ENCODE results near the gene ATXN7L1.

ATXN7L1 gene

DNA sequence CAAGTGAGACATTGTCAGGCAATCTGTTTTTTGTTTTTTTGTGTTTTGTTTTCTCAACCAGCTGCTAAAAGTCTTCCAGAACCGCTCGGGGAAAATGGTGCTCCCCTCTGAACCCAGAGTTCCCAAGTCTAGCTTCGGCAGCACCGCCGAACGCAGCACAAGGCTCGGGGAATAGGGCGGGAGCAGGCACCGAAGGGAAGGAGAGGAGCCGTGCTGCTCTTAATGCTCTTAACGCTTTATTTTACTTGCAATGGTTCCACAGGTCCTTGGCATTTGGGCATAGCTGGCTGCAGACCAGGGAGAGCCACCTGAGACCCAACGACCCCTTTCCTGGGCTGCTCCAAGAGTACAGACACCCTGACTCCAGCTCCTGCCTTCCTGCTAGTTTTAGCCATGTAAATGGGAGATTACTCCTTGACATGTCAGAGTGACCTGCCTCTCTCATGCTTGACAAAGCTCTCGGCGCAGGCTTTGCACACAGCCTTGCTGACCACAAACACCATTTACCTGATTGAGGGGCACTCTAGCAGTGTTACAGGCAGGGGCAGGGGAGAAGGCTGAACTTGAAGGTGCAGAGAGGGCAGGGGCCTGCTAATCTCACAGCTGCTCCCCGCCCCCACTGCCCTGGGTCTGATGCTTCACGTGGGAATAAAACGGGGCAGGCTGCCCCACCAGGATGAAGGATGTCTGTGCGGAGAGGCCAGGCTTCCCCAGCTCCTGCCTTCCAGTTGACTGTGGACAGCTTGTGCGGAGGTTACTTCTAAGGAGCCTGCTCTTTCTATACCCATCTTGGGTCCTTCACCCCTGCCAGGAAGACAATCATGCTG lies 236.5 kb downstream of the ATXN7L1 start:
- DNase-seq = no peak

DNA sequence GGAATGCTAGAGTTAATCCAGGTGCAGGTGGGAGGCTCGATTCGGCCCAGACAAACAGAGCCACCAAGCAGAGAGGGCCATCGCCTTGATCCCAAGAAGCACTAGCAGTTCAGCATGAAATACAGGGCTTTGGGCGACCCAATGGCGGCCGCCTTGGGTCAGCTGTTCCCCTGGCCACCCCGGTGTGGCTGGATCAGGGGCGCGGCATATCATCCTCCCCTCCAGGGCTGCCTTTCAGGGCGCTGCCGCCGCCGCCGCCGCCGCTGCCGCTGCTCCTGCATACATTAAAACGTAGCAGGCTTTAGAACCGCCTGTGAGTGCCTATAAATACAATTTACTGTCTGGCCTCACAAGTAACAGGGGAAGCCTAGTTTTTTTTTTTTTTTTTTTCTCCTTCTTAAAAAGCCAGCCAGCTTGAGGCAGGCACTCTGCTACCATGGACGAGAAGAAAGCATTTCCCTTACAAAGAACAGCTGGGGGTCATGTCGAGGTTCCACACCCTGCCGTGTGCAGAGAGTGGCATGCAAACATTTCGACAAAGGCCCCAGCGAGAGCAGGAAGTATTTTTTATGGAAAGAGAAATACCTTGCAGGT lies 237.4 kb downstream of the ATXN7L1 start:
- DNase-seq = no peak

DNA sequence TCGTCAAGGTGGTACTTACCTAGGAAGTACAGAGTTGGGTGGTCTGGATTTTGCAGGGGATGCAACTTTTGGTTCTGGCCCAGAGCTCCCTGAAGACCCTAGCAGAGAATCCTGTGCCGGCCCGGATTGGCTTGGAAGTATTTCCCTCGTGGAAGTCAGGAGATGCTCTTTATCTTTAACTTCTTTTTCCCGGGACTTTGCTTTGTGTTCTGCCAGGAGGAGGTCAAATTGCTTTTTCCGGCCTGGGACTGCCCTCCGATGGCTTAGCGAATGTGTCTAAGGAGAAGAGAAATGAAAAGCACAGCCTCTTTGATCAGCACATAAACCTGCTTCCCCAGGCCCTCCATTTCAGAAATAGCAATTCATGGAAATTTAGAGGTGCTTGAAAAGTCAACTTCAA lies 238.1 kb downstream of the ATXN7L1 start:
- DNase-seq = no peak

GRCh38 chr7:105637755-105638154 lies 238.6 kb downstream of the ATXN7L1 start:
- no peak for DNase-seq

DNA sequence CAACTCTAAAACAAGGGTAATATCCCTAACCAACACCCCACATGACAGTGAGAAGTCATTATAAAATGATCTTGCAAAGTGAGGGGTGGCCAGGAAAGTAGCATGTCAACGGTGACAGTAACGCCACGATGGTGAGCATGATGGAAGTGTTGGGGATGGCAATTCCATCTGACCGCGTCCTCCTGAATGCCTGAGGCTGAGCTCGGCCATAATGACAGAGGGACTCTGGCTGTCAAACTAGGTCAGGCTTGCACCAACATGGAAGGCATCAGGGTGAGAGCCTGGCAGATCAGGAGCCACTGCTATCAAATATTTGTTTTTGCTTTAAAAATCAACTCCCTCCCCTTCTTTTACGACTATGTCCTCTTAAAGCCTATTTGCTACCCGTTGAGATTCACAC lies 239.4 kb downstream of the ATXN7L1 start:
- DNase-seq = no peak

GRCh38 chr7:105635197-105635596 lies 241.2 kb downstream of the ATXN7L1 start:
- DNase-seq = no peak

- DNase-seq = no peak
Measured at GRCh38 chr7:105625986-105626385, 250.4 kb downstream of the ATXN7L1 start.

DNA sequence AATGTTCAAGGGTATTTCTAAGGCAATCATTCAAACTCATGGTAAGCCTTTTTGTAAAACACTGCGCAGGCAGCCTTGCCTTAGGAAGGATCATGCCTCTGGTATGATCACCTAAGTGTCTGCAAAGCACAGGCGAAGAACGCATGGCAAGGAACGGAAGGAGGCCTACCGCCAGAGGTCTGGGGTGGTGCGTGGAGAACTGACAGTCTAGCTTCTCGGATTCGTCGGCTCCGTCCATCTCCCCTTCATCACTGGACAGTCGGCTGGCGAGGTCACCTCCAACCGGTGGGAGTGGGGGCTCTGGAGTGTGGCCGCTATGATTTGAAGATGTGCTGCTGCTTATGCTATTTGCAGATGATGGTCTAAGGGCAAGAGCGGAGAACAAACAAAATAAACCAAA lies 252.5 kb downstream of the ATXN7L1 start:
- no peak for DNase-seq

- DNase-seq = no peak
Measured at GRCh38 chr7:105623378-105623777, 253.0 kb downstream of the ATXN7L1 start.

GRCh38 chr7:105622106-105622731 lies 254.2 kb downstream of the ATXN7L1 start:
- no peak for DNase-seq

DNA sequence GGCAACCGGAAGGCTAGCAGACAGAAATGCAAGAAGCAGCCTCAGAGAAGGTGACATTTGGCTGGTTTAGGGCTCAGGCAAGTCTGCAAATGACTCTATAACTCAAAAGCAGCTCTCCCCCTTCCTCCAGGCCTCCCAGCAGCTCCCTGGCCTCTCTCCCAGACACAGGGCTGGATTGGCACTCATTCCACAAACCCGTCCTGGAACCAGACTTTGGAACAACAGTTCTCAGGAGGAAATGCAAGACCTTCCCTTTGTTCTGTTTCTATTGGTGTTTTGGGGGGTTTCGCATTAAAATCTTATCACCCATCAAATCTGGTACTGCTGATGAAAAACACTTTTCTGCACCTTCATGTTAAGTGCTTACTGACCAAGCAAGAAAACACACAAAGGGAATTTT lies 254.8 kb downstream of the ATXN7L1 start:
- DNase-seq = no peak

DNA sequence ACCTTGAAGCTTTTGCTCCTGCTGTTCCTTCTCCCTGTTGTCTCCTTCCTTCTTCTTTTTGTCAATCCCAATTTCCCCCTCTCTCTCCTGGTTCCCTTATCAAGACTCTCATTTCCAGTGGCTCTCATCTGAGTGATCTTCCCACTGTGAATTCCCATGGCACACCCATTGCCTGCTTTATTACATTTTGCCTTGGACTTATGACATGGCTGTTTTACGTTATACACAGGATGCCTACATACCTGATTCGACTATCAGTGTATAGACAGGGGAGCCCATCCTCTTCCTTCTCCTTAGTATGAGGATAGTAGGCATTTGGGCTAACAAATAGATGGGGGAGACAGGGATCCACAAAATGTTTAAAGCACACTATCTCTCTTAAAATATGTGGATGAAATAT lies 255.2 kb downstream of the ATXN7L1 start:
- DNase-seq = no peak

- no peak for DNase-seq
Measured at GRCh38 chr7:105619590-105619989, 256.8 kb downstream of the ATXN7L1 start.

GRCh38 chr7:105618016-105618296 lies 258.4 kb downstream of the ATXN7L1 start:
- DNase-seq = no peak

- no peak for DNase-seq
Measured at GRCh38 chr7:105617280-105618015, 259.0 kb downstream of the ATXN7L1 start.

- DNase-seq = no peak
Measured at GRCh38 chr7:105614341-105614840, 262.0 kb downstream of the ATXN7L1 start.

DNA sequence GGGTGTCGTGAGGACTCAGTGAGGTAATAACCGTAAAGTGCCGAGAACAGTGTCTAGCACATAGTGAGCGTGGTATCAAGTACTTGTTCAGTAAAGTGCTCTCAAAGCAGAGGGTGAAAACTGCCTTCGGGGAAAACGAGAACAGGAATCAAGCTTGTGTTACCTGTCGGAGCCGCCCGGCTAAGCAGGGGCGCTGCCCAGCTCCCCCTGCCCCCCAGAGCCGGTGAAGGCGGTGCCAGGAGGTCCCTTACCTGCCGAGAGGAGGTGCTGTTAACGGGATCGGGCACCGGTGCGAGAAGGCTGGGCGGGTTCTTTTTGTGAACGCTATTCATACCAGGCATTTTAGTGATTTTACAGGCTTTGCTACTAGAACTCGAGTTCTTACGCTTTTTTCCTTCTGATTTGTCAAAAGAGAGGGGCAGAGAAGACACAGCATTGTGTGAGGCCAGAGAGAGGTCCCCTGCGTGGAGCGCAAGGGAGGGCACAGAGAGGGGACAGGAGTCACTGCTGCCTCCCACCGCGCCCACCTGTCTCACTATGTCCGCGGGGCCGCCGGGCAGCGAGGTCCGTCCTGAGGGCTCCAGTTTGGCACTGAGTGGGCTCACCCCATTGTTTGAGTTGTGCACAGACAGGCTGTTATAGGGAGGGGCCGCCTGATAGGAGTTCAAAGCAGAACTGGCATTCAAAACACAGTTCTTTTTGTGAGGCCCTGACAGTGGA lies 262.6 kb downstream of the ATXN7L1 start:
- DNase-seq = no peak

- DNase-seq = no peak
Measured at GRCh38 chr7:105612806-105613205, 263.6 kb downstream of the ATXN7L1 start.

DNA sequence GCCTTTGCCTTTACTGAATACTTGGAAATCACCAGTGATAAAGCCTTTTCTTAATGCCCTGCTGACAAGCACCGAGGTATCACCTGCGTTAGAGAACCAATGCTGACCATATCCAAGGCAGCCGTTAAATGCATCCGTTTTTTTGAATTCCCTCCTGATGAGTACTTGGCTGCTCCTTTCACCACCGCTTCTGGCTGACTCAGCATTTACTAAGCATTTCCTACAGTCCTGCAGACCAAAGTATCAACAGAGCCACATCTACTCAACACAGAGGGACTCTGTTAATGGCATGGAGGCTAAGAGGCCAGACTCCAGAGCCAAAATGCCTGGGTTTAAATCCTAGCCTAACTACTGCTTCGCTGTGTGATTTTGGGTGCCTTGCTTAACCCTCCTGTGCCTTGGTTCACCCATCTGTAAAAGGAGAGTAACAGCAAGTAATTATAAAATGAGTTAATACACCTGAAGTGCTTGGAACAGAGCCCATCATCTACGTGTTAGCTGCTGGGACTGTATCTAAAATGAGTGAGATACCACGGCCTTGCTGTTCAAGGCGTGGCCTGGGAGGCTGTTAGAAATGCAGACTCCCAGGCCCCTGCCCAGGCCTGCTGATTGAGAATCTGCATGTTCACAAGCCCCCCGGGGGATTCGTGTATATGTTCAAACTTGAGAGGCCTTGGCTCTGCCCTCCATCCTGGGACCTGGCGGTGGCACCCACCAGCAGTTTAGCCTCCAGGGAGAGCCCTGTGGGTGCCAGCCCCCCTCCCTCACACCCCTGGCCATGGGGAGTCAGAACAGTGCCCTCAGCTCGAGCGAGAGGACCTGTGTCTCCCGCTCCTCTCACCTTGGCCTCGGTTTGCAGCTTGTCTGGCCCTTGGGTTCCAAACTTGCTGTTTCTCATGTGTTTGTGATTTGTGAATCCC lies 264.3 kb downstream of the ATXN7L1 start:
- no peak for DNase-seq

DNA sequence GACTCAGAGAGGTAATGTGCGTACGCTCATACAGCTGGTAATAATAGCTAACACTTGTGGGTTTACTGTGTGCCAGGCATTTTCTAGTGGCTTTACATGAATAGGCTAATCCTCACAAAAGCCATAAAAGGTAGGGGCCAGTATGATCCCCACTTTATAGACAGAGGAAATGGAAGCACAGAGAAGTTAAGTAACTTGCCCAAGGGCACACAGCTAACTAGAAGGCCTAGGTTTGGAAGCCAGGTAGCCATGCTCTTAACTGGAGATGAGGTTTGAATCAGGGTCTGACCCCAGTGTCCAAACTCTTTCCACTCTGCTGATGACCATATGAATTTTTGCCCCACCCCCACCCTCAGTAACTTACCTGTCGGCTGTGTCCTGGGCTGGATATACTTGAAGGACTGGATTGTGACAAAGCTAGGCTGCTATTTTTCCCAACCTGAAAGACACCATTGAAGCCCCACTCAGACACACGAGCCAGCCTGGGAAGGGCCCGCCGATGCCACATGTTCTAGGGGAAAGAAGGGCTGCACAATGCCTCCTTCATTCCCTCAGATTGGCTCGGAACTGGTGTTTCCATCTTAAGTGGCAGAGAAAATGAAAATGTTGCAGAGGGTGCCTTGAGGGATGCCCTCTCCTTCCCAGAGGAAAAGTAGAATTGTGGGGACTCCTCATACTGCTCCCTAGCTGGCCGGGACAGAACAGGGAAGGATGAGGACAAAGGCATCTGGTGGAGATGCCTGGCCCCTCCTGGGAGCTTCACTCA lies 266.1 kb downstream of the ATXN7L1 start:
- no peak for DNase-seq

Measured in T-helper 9 cell (primary cell).